Measurements from ENCODE around the gene ALG6.

- TF ChIP-seq POU6F1 (CRISPR knock-in tag; IDR thresholded peaks at IDR 0.05; ENCODE audit: borderline replicate concordance, low read depth) (no peak), CSRNP3 (CRISPR knock-in tag; IDR thresholded peaks at IDR 0.05) (no peak), CREB5 (CRISPR knock-in tag; IDR thresholded peaks at IDR 0.05; ENCODE audit: low read depth) (no peak), PPARA (CRISPR knock-in tag; IDR thresholded peaks at IDR 0.05; ENCODE audit: borderline replicate concordance) (no peak), ZNF70 (CRISPR knock-in tag; IDR thresholded peaks at IDR 0.05) (no peak), ESRRG (CRISPR knock-in tag; IDR thresholded peaks at IDR 0.05) (no peak)
Measured at GRCh38 chr1:63466181-63466580, 98.8 kb downstream of the ALG6 start.

Data from SK-N-SH treated with all-trans-retinoic acid at 6 μM for 48 hours (cell line).